Measurements from ENCODE around the gene SLC16A6.
"Not testable (repeated sequence)": the region's sequence is repeated elsewhere in the genome, so short reads cannot be mapped to it uniquely, and the experiment has no call there.

Gene SLC16A6

GRCh38 chr17:68260051-68260762 lies 30.7 kb downstream of the SLC16A6 start:
- Histone ChIP-seq H3K4me1 (ENCODE audit: control insufficient read depth in 2 of 2, insufficient read depth in 1 of 2, low read depth in 1 of 2, low read length in 2 of 2) (no peaks in the 10 kb centered on the region), H2BK12ac (ENCODE audit: low read length) (no peak overlapping the region), H3K27ac (replicated peaks; ENCODE audit: low read length) (no peak overlapping the region), H3K27me3 (ENCODE audit: control insufficient read depth in 3 of 3, insufficient read depth in 3 of 3, low read depth in 1 of 3, low read length in 3 of 3) (no peaks in the 10 kb centered on the region), H3K4ac (ENCODE audit: low read length) (no peak overlapping the region), H3K14ac (ENCODE audit: low read length) (no peak overlapping the region), H3K4me3 (ENCODE audit: low read length in 2 of 2) (no peak overlapping the region), H2BK15ac (ENCODE audit: low read length) (no peak overlapping the region), H3K9ac (ENCODE audit: low read depth, low read length, poor library complexity) (no peak overlapping the region), H3K79me1 (ENCODE audit: low read depth, low read length) (no peaks in the 10 kb centered on the region), H2BK120ac (ENCODE audit: low read depth, low read length) (no peak overlapping the region), H3K4me2 (ENCODE audit: insufficient read depth, low read length, poor library complexity, severe bottlenecking) (no peak overlapping the region), H3K23ac (ENCODE audit: low read depth, low read length, poor library complexity) (no peak overlapping the region), H4K91ac (ENCODE audit: low read depth, low read length, poor library complexity) (no peak overlapping the region), H3K18ac (ENCODE audit: low read length) (no peak overlapping the region), H4K8ac (ENCODE audit: low read depth, low read length) (no peak overlapping the region), H2BK5ac (ENCODE audit: low read length) (no peak overlapping the region), H2AK5ac (ENCODE audit: low read depth, low read length) (no peak overlapping the region), H3K36me3 (replicated peaks in 1 of 2; ENCODE audit: control insufficient read depth in 2 of 2, insufficient read depth in 2 of 2, low read length in 2 of 2) (peaks cover 7 to 20% of the 10 kb centered on the region in 2 donors), H3K9me3 (replicated peaks in 1 of 2; ENCODE audit: control insufficient read depth in 2 of 2, insufficient read depth in 1 of 2, low read depth in 1 of 2, low read length in 2 of 2) (no peaks in the 10 kb centered on the region), H2AFZ (ENCODE audit: low read length) (no peak overlapping the region)
- WGBS, 2 donors (ENCODE audit: extremely low coverage in 2 of 2, insufficient read length in 2 of 2, insufficient replicate concordance in 1 of 2) = no CpG with 5 or more reads among the region's 9 CpGs
- DNase-seq (ENCODE audit: low spot score) = no peak

- H3K27ac ChIP-seq (replicated peaks; ENCODE audit: low read length); H2BK120ac ChIP-seq (ENCODE audit: low read depth, low read length); H3K27me3 ChIP-seq (ENCODE audit: control insufficient read depth in 3 of 3, insufficient read depth in 3 of 3, low read depth in 1 of 3, low read length in 3 of 3); H3K9ac ChIP-seq (ENCODE audit: low read depth, low read length, poor library complexity); H3K79me1 ChIP-seq (ENCODE audit: low read depth, low read length); H3K9me3 ChIP-seq (replicated peaks in 1 of 2; ENCODE audit: control insufficient read depth in 2 of 2, insufficient read depth in 1 of 2, low read depth in 1 of 2, low read length in 2 of 2); H3K18ac ChIP-seq (ENCODE audit: low read length); H2BK5ac ChIP-seq (ENCODE audit: low read length); H2AK5ac ChIP-seq (ENCODE audit: low read depth, low read length); H3K4me1 ChIP-seq (ENCODE audit: control insufficient read depth in 2 of 2, insufficient read depth in 1 of 2, low read depth in 1 of 2, low read length in 2 of 2); H3K23ac ChIP-seq (ENCODE audit: low read depth, low read length, poor library complexity); H4K8ac ChIP-seq (ENCODE audit: low read depth, low read length); H3K4ac ChIP-seq (ENCODE audit: low read length); H3K14ac ChIP-seq (ENCODE audit: low read length); H4K91ac ChIP-seq (ENCODE audit: low read depth, low read length, poor library complexity); H2BK15ac ChIP-seq (ENCODE audit: low read length); H3K4me2 ChIP-seq (ENCODE audit: insufficient read depth, low read length, poor library complexity, severe bottlenecking); H2BK12ac ChIP-seq (ENCODE audit: low read length); DNase-seq (ENCODE audit: low spot score): not testable (repeated sequence)
- Histone ChIP-seq H2AFZ (ENCODE audit: low read length) (peak overlapping the region; percentile 88), H3K4me3 (ENCODE audit: low read length in 2 of 2) (peak overlapping the region in 1 of 2 donors; percentile 3), H3K36me3 (replicated peaks in 1 of 2; ENCODE audit: control insufficient read depth in 2 of 2, insufficient read depth in 2 of 2, low read length in 2 of 2) (peaks cover 12 to 26% of the 10 kb centered on the region in 2 donors)
- WGBS, 2 donors (ENCODE audit: extremely low coverage in 2 of 2, insufficient read length in 2 of 2, insufficient replicate concordance in 1 of 2) = no CpG with 5 or more reads among the region's 3 CpGs
Measured at GRCh38 chr17:68259648-68259951, 31.3 kb downstream of the SLC16A6 start.

DNA sequence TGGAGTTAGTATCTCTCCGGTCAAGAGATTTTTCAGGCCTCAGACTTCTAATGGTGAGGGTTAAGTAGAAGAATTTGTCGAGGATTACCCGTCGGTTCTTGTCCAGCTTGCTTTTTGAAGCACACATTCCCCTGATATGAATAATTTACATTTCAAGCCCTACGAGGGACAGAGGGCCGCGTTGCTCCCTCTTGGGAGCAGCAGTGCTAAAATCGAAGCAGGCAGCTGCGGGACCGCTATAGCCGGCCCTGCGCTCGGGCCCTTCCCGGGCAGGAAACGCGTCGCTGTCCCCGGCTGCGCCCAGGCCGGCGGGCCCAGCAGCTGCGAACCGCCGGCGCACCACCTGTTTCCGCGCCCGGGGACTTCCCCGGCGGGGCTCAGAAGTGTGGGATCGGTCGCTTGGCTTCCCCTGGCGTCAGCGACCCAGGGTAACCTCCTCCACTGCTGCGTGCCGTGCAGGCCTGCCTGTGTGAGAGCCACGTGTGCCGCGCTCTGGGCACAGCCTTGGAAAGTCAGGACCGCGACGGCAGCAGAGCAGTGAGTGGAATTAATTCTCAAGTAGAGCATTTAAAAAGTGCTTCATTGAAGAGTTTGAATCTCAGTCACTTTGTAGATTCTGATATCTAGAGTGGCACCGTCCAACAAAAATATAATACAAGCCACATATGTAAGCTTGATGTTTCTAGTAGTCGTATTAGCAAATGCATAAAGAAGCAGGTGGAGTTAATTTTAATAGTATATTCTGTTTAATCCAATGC lies 31.9 kb downstream of the SLC16A6 start:
- H3K4ac ChIP-seq (ENCODE audit: low read length); H2AK5ac ChIP-seq (ENCODE audit: low read depth, low read length); H3K9ac ChIP-seq (ENCODE audit: low read depth, low read length, poor library complexity); H3K14ac ChIP-seq (ENCODE audit: low read length); H3K27me3 ChIP-seq (ENCODE audit: control insufficient read depth in 3 of 3, insufficient read depth in 3 of 3, low read depth in 1 of 3, low read length in 3 of 3); H2BK120ac ChIP-seq (ENCODE audit: low read depth, low read length); H4K91ac ChIP-seq (ENCODE audit: low read depth, low read length, poor library complexity); H3K27ac ChIP-seq (replicated peaks; ENCODE audit: low read length); H3K4me1 ChIP-seq (ENCODE audit: control insufficient read depth in 2 of 2, insufficient read depth in 1 of 2, low read depth in 1 of 2, low read length in 2 of 2); H2BK5ac ChIP-seq (ENCODE audit: low read length); DNase-seq (ENCODE audit: low spot score); H2BK12ac ChIP-seq (ENCODE audit: low read length); H3K9me3 ChIP-seq (replicated peaks in 1 of 2; ENCODE audit: control insufficient read depth in 2 of 2, insufficient read depth in 1 of 2, low read depth in 1 of 2, low read length in 2 of 2); H3K18ac ChIP-seq (ENCODE audit: low read length); H2BK15ac ChIP-seq (ENCODE audit: low read length); H3K79me1 ChIP-seq (ENCODE audit: low read depth, low read length); H3K23ac ChIP-seq (ENCODE audit: low read depth, low read length, poor library complexity); H4K8ac ChIP-seq (ENCODE audit: low read depth, low read length): not testable (repeated sequence)
- peaks cover 15 to 31% of the 10 kb centered on the region in 2 donors for H3K36me3 ChIP-seq (replicated peaks in 1 of 2; ENCODE audit: control insufficient read depth in 2 of 2, insufficient read depth in 2 of 2, low read length in 2 of 2)
- no CpG with 5 or more reads among the region's 44 CpGs for WGBS, 2 donors (ENCODE audit: extremely low coverage in 2 of 2, insufficient read length in 2 of 2, insufficient replicate concordance in 1 of 2)
- H3K4me3 ChIP-seq (ENCODE audit: low read length in 2 of 2) = peak overlapping the region in 1 of 2 donors; percentile 27
- peak overlapping the region; percentile 88 for H2AFZ ChIP-seq (ENCODE audit: low read length)
- peak overlapping the region; percentile 18 for H3K4me2 ChIP-seq (ENCODE audit: insufficient read depth, low read length, poor library complexity, severe bottlenecking)

DNA sequence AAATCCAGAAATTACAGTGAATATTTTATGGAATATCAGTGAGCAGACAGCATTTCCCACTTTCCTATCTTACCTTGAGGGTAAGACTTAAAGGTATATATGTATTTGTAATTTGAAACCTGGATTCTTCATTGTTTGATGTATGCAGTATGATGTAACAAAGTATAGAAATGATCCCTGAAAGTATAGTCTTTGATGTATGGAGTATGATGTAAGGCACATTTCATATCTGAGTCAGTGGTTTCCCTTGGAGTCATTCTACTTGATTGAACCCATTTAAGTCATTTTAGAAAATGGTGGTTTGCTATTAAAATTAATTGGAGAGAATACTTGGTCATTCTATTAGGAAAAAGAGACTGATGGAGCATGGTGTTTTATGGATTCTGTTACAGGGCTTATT lies 33.0 kb downstream of the SLC16A6 start:
- Histone ChIP-seq H2BK15ac (ENCODE audit: low read length) (no peak overlapping the region), H3K4me2 (ENCODE audit: insufficient read depth, low read length, poor library complexity, severe bottlenecking) (no peak overlapping the region), H2AK5ac (ENCODE audit: low read depth, low read length) (no peak overlapping the region), H3K36me3 (replicated peaks in 1 of 2; ENCODE audit: control insufficient read depth in 2 of 2, insufficient read depth in 2 of 2, low read length in 2 of 2) (peaks cover 15 to 43% of the 10 kb centered on the region in 2 donors), H3K4me1 (ENCODE audit: control insufficient read depth in 2 of 2, insufficient read depth in 1 of 2, low read depth in 1 of 2, low read length in 2 of 2) (no peaks in the 10 kb centered on the region), H3K14ac (ENCODE audit: low read length) (no peak overlapping the region), H3K9me3 (replicated peaks in 1 of 2; ENCODE audit: control insufficient read depth in 2 of 2, insufficient read depth in 1 of 2, low read depth in 1 of 2, low read length in 2 of 2) (no peaks in the 10 kb centered on the region), H3K4ac (ENCODE audit: low read length) (no peak overlapping the region), H3K79me1 (ENCODE audit: low read depth, low read length) (no peaks in the 10 kb centered on the region), H3K18ac (ENCODE audit: low read length) (no peak overlapping the region), H3K27ac (replicated peaks; ENCODE audit: low read length) (no peak overlapping the region), H2BK120ac (ENCODE audit: low read depth, low read length) (no peak overlapping the region), H3K23ac (ENCODE audit: low read depth, low read length, poor library complexity) (no peak overlapping the region), H2BK12ac (ENCODE audit: low read length) (no peak overlapping the region), H3K4me3 (ENCODE audit: low read length in 2 of 2) (no peak overlapping the region), H3K27me3 (ENCODE audit: control insufficient read depth in 3 of 3, insufficient read depth in 3 of 3, low read depth in 1 of 3, low read length in 3 of 3) (no peaks in the 10 kb centered on the region), H2BK5ac (ENCODE audit: low read length) (no peak overlapping the region), H4K8ac (ENCODE audit: low read depth, low read length) (no peak overlapping the region), H2AFZ (ENCODE audit: low read length) (no peak overlapping the region), H3K9ac (ENCODE audit: low read depth, low read length, poor library complexity) (no peak overlapping the region), H4K91ac (ENCODE audit: low read depth, low read length, poor library complexity) (no peak overlapping the region)
- no peak for DNase-seq (ENCODE audit: low spot score)
